HL-60 (cell line): Measurements from ENCODE around the gene CD276.

Experiments
- DNase-seq, 2 experiments: peaks; one replicate each; pipeline ENCODE4 v3.0.0-alpha.2; 2010 to 2020; ENCODE audit warnings: low read depth in 1 of 2, low spot score in 1 of 2
- H3K27ac ChIP-seq: fragments of 250-450 bp; sonication (Bioruptor Pico); replicated peaks from 2 replicates; pipeline ENCODE4 v1.5.1; 2020; ENCODE audit warnings: mild to moderate bottlenecking, moderate library complexity
- H3K27me3 ChIP-seq: fragments of 250-450 bp; sonication (Bioruptor Pico); 2 replicates; pipeline ENCODE4 v1.5.1; 2021; ENCODE audit warnings: mild to moderate bottlenecking, moderate library complexity; ENCODE audit not compliant: insufficient read depth, poor library complexity, severe bottlenecking
- H3K4me3 ChIP-seq: replicated peaks from 2 replicates; pipeline ENCODE4 v1.5.1; 2011; ENCODE audit warnings: mild to moderate bottlenecking, control low read depth, low read length; ENCODE audit not compliant: insufficient read depth
- GABPA ChIP-seq: IDR thresholded peaks from 2 replicates; pipeline ENCODE4 v1.6.1; 2012; ENCODE audit warnings: low read depth
- POLR2AphosphoS5 ChIP-seq: IDR thresholded peaks from 2 replicates; pipeline ENCODE4 v1.6.1; 2012; ENCODE audit warnings: low read depth
- SPI1 ChIP-seq: IDR thresholded peaks from 2 replicates; pipeline ENCODE4 v1.6.1; 2012; ENCODE audit warnings: low read depth, mild to moderate bottlenecking, borderline replicate concordance
- TF ChIP-seq, protein P1 (sequence below): IDR thresholded peaks from 2 replicates; pipeline ENCODE4 v1.6.1; 2012; ENCODE audit warnings: low read depth; ENCODE audit not compliant: insufficient replicate concordance
- TF ChIP-seq, protein P2 (sequence below): IDR thresholded peaks from one replicate; pipeline ENCODE4 v1.5.1; 2011; ENCODE audit warnings: low read length, control low read depth, inconsistent platforms; ENCODE audit not compliant: insufficient read depth

CD276 gene

DNA sequence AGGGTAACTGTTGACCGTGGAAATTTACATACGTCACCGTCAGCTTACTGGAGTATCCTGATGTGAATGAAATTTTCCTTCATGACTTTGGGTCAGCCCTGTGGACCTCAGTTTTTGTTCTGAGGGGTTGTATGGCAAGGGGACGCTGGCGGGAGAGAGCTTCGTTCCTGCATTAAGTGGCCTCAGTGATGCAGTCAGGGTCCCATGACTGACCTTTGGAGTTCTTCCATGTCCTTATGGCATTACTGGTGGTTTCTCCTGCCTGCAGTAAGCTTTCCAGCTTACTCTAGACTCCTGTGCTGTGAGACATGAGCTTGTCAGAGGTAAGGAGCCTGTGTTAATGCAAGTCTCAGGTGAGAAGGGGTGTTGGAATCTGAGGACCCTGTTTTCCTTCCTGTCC lies 1.8 kb downstream of the CD276 start:
- no peak overlapping the region for H3K4me3 ChIP-seq
- H3K27me3 ChIP-seq: peaks cover 33% of the 10 kb centered on the region
- no peak for DNase-seq
- no peak overlapping the region for H3K27ac ChIP-seq
- no peak for TF ChIP-seq SPI1
- TF ChIP-seq POLR2AphosphoS5: no peak
- TF ChIP-seq, protein P1, sequence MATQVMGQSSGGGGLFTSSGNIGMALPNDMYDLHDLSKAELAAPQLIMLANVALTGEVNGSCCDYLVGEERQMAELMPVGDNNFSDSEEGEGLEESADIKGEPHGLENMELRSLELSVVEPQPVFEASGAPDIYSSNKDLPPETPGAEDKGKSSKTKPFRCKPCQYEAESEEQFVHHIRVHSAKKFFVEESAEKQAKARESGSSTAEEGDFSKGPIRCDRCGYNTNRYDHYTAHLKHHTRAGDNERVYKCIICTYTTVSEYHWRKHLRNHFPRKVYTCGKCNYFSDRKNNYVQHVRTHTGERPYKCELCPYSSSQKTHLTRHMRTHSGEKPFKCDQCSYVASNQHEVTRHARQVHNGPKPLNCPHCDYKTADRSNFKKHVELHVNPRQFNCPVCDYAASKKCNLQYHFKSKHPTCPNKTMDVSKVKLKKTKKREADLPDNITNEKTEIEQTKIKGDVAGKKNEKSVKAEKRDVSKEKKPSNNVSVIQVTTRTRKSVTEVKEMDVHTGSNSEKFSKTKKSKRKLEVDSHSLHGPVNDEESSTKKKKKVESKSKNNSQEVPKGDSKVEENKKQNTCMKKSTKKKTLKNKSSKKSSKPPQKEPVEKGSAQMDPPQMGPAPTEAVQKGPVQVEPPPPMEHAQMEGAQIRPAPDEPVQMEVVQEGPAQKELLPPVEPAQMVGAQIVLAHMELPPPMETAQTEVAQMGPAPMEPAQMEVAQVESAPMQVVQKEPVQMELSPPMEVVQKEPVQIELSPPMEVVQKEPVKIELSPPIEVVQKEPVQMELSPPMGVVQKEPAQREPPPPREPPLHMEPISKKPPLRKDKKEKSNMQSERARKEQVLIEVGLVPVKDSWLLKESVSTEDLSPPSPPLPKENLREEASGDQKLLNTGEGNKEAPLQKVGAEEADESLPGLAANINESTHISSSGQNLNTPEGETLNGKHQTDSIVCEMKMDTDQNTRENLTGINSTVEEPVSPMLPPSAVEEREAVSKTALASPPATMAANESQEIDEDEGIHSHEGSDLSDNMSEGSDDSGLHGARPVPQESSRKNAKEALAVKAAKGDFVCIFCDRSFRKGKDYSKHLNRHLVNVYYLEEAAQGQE: no peak
- no peak for TF ChIP-seq GABPA
- TF ChIP-seq, protein P2, sequence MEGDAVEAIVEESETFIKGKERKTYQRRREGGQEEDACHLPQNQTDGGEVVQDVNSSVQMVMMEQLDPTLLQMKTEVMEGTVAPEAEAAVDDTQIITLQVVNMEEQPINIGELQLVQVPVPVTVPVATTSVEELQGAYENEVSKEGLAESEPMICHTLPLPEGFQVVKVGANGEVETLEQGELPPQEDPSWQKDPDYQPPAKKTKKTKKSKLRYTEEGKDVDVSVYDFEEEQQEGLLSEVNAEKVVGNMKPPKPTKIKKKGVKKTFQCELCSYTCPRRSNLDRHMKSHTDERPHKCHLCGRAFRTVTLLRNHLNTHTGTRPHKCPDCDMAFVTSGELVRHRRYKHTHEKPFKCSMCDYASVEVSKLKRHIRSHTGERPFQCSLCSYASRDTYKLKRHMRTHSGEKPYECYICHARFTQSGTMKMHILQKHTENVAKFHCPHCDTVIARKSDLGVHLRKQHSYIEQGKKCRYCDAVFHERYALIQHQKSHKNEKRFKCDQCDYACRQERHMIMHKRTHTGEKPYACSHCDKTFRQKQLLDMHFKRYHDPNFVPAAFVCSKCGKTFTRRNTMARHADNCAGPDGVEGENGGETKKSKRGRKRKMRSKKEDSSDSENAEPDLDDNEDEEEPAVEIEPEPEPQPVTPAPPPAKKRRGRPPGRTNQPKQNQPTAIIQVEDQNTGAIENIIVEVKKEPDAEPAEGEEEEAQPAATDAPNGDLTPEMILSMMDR: no peak

DNA sequence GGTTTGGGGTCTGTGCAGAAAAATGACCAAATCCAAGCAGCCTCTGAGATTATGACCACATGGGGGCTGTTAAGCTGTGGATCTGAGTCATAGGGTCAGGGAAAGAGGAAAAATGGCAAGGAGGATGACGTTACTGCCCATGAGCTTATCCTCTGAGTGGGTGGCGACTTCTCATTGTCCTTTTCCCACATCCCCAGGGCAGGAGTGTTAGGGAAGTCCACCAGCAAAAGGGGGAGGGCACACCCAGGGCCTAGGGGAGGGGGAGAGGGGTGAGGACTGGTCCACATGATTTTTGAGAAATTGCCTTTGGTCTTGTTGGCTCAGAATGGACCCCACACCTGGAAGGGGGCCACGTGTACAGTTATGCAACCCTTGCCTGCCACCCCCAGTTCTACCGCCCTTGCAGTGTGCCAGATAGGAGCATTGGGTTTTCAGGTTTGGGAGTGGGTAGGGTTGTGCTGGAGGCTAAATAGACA lies 2.6 kb downstream of the CD276 start:
- Histone ChIP-seq H3K4me3 (no peak overlapping the region), H3K27ac (no peak overlapping the region)
- no peak for DNase-seq

DNA sequence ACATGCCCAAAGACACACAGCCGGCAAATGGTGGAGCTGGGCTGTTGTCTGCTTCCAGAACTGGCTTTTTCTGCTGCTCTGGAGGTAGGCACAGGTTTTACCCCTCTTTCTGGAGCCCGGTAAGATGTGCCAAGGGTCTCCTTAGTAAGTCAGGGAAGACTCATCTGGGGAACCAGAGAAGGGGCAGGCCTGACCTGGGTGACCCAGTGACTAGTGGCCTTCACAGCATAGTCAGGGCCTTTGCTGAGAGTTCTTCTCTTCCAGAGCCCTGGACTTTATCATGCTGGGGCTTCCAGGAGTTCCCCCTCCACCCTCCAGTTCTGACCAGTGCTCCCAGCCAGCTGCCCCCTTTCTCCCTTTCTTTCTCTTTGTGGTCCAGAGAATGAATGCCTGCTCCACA lies 3.2 kb downstream of the CD276 start:
- DNase-seq: no peak
- H3K27ac ChIP-seq: no peak overlapping the region
- no peak for TF ChIP-seq GABPA
- TF ChIP-seq, protein P1: no peak
- TF ChIP-seq, protein P2: no peak
- TF ChIP-seq SPI1: no peak
- TF ChIP-seq POLR2AphosphoS5: no peak

More for the DNA sequence above, 2.6 kb downstream of the CD276 start:
- peaks cover 33% of the 10 kb centered on the region for H3K27me3 ChIP-seq
- no peak for TF ChIP-seq GABPA
- TF ChIP-seq, protein P1: no peak
- TF ChIP-seq, protein P2: no peak
- TF ChIP-seq SPI1: no peak
- no peak for TF ChIP-seq POLR2AphosphoS5

More for the DNA sequence above, 3.2 kb downstream of the CD276 start:
- Histone ChIP-seq H3K4me3 (no peak overlapping the region), H3K27me3 (peaks cover 33% of the 10 kb centered on the region)
